PC-3 (cell line): Measurements from ENCODE around the gene ZNF423. TPM values are rescaled to one million over a fixed set of nuclear protein-coding genes. Genes with fewer than 3 reads are reported as not detected.

Experiments used
- ATAC-seq: fragments of 200-7000 bp; cut with Tn5 transposase; 2 replicates; pipeline ENCODE4 v1.9.1; 2020; ENCODE audit warnings: mild to moderate bottlenecking, moderate library complexity
- BruUV-seq: library from RNA; stranded (reverse); fragments of 400-500 nt; replicated peaks from 2 replicates; lab custom pipeline; 2021; lab: Mats Ljungman, UMichigan
- CTCF ChIA-PET: fragments of 300-600 bp; sonication (Branson Sonifier 250); formaldehyde crosslinking; loops from one replicate; lab custom pipeline; 2022; ENCODE audit warnings: antibody characterized with exemption; lab: Charles Lee
- POLR2A ChIA-PET: fragments of 300-600 bp; sonication (Branson Sonifier 250); formaldehyde crosslinking; loops from one replicate; lab custom pipeline; 2022; ENCODE audit warnings: antibody characterized with exemption; ENCODE audit not compliant: unreplicated experiment; lab: Charles Lee
- DNase-seq: peaks from one replicate; pipeline ENCODE4 v3.0.0-alpha.2; 2015
- H2AFZ ChIP-seq: fragments of 300-600 bp; sonication (generic); 2 replicates; pipeline ENCODE4 v1.6.0; 2016; ENCODE audit warnings: antibody characterized with exemption, low read length
- H3F3A ChIP-seq: fragments of 300-600 bp; sonication (generic); one replicate; pipeline ENCODE4 v1.6.0; 2017; ENCODE audit warnings: antibody characterized with exemption, low read length, control low read depth, mild to moderate bottlenecking; ENCODE audit not compliant: unreplicated experiment
- H3K27ac ChIP-seq: fragments of 300-600 bp; sonication (generic); 2 replicates; pipeline ENCODE4 v1.5.1; 2016; ENCODE audit warnings: mild to moderate bottlenecking, low read length
- H3K27me3 ChIP-seq: fragments of 300-600 bp; sonication (generic); 2 replicates; pipeline ENCODE4 v1.6.1; 2016; ENCODE audit warnings: low read length, mixed read lengths
- H3K36me3 ChIP-seq: fragments of 300-600 bp; sonication (generic); 2 replicates; pipeline ENCODE4 v1.6.1; 2016; ENCODE audit warnings: low read depth, mixed run types, low read length, mixed read lengths
- H3K4me1 ChIP-seq: fragments of 300-600 bp; sonication (generic); 2 replicates; pipeline ENCODE4 v1.5.1; 2016; ENCODE audit warnings: low read length; ENCODE audit not compliant: insufficient read depth
- H3K4me2 ChIP-seq: fragments of 300-600 bp; sonication (generic); 2 replicates; pipeline ENCODE4 v1.6.0; 2016; ENCODE audit warnings: low read length
- H3K4me3 ChIP-seq: fragments of 300-600 bp; sonication (generic); 2 replicates; pipeline ENCODE4 v1.5.1; 2016; ENCODE audit warnings: mild to moderate bottlenecking, low read length, mixed read lengths
- H3K79me2 ChIP-seq: fragments of 300-600 bp; sonication (generic); 2 replicates; pipeline ENCODE4 v1.6.1; 2017; ENCODE audit warnings: low read length, mixed read lengths
- H3K9ac ChIP-seq: fragments of 300-600 bp; sonication (generic); 2 replicates; pipeline ENCODE4 v1.6.0; 2016; ENCODE audit warnings: mild to moderate bottlenecking, low read length
- H3K9me2 ChIP-seq: fragments of 300-600 bp; sonication (generic); replicated peaks from 2 replicates; pipeline ENCODE4 v1.6.1; 2016; ENCODE audit warnings: mixed run types, low read length, mixed read lengths
- H3K9me3 ChIP-seq: fragments of 300-600 bp; sonication (generic); 2 replicates; pipeline ENCODE4 v1.6.1; 2016; ENCODE audit warnings: low read length, mixed read lengths
- H4K20me1 ChIP-seq: fragments of 300-600 bp; sonication (generic); 2 replicates; pipeline ENCODE4 v1.6.1; 2016; ENCODE audit warnings: low read length, mixed read lengths
- EZH2 ChIP-seq: fragments of 300-600 bp; sonication (generic); IDR thresholded peaks from one replicate; pipeline ENCODE4 v1.6.1; 2017; ENCODE audit warnings: antibody characterized with exemption, mild to moderate bottlenecking, low read length; ENCODE audit not compliant: unreplicated experiment
- EZH2phosphoT487 ChIP-seq: fragments of 300-600 bp; sonication (generic); IDR thresholded peaks from 2 replicates; pipeline ENCODE4 v1.6.1; 2018; ENCODE audit warnings: mild to moderate bottlenecking, antibody characterized with exemption, low read length, borderline replicate concordance
- intact Hi-C: fragments of 100-400 bp; cut with micrococcal nuclease; formaldehyde crosslinking; loops from 2 replicates; pipeline ENCODE4 v1.9.0; 2023
- total RNA-seq: library from RNA; depleted of rRNA; stranded (reverse); fragments of >200 nt; gene quantifications from 2 replicates; pipeline ENCODE4 v1.2.3, GENCODE V29; 2014
- TF ChIP-seq, protein P1 (sequence below): fragments of 300-600 bp; sonication (generic); conservative IDR thresholded peaks from 2 replicates; pipeline ENCODE4 v1.5.1; 2017; ENCODE audit warnings: antibody characterized with exemption, low read depth, mild to moderate bottlenecking, low read length

Gene ZNF423
- total RNA-seq, 1 experiment from 2014 or later = not detected

- CTCF ChIA-PET = no interaction called here
- Histone ChIP-seq H3K9ac (no peak overlapping the region), H3F3A (no peaks in the 10 kb centered on the region), H3K36me3 (no peaks in the 10 kb centered on the region), H3K4me1 (no peaks in the 10 kb centered on the region), H3K79me2 (no peaks in the 10 kb centered on the region), H3K4me3 (no peak overlapping the region), H3K27ac (no peak overlapping the region), H4K20me1 (no peaks in the 10 kb centered on the region), H3K9me3 (no peaks in the 10 kb centered on the region), H3K9me2 (no peaks in the 10 kb centered on the region), H2AFZ (no peak overlapping the region), H3K4me2 (no peak overlapping the region), H3K27me3 (no peaks in the 10 kb centered on the region)
- no TSS peak for BruUV-seq
- TF ChIP-seq EZH2 = no peak
- TF ChIP-seq, protein P1, sequence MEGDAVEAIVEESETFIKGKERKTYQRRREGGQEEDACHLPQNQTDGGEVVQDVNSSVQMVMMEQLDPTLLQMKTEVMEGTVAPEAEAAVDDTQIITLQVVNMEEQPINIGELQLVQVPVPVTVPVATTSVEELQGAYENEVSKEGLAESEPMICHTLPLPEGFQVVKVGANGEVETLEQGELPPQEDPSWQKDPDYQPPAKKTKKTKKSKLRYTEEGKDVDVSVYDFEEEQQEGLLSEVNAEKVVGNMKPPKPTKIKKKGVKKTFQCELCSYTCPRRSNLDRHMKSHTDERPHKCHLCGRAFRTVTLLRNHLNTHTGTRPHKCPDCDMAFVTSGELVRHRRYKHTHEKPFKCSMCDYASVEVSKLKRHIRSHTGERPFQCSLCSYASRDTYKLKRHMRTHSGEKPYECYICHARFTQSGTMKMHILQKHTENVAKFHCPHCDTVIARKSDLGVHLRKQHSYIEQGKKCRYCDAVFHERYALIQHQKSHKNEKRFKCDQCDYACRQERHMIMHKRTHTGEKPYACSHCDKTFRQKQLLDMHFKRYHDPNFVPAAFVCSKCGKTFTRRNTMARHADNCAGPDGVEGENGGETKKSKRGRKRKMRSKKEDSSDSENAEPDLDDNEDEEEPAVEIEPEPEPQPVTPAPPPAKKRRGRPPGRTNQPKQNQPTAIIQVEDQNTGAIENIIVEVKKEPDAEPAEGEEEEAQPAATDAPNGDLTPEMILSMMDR = no peak
- TF ChIP-seq EZH2phosphoT487 = no peak
- POLR2A ChIA-PET = no interaction called here
- ATAC-seq (no peak), DNase-seq (no peak)
- intact Hi-C loops = no loop called here
These were observed 82.1 kb downstream of the ZNF423 start for GRCh38 chr16:49773534-49774475.

DNA sequence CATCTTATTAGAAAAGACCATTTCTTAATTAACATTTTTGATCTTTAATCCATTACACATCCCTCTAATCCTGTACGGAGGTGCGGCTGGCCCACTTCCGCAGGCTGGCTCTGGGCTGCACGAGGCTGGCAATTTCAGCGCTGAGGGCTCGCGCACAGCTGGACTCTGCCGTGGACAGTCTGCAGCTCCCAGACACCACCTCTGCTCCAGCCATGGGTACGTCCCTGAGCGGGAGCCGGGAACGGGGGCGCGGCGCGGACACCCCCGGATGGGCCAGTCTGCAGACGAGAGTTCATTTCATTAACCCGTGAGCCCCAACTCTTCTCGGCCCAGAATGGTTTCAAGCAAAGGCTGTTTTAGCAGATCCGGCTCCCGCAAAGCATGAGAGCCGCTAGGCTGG lies 87.9 kb downstream of the ZNF423 start:
- Histone ChIP-seq H3K4me3 (no peak overlapping the region), H3K4me1 (no peaks in the 10 kb centered on the region), H3K79me2 (no peaks in the 10 kb centered on the region), H3K27me3 (no peaks in the 10 kb centered on the region), H3K4me2 (no peak overlapping the region), H3K36me3 (no peaks in the 10 kb centered on the region), H3K9ac (no peak overlapping the region), H3K9me3 (no peaks in the 10 kb centered on the region), H3F3A (no peaks in the 10 kb centered on the region), H3K9me2 (no peaks in the 10 kb centered on the region), H3K27ac (no peak overlapping the region), H4K20me1 (no peaks in the 10 kb centered on the region), H2AFZ (no peak overlapping the region)
- CTCF ChIA-PET = no interaction called here
- intact Hi-C loops = no loop called here
- no peak for DNase-seq
- POLR2A ChIA-PET = no interaction called here
- no peak for ATAC-seq
- no TSS peak for BruUV-seq
- TF ChIP-seq EZH2phosphoT487 (no peak), EZH2 (no peak)
- TF ChIP-seq, protein P1 = no peak

- H4K20me1 ChIP-seq = no peaks in the 10 kb centered on the region
- ChIA-PET POLR2A (no interaction called here), CTCF (no interaction called here)
- ATAC-seq = no peak
- no peak overlapping the region for H3K4me3 ChIP-seq
- no peaks in the 10 kb centered on the region for H3F3A ChIP-seq
- no peak overlapping the region for H3K9ac ChIP-seq
- TF ChIP-seq, protein P1 = no peak
- TF ChIP-seq EZH2 = no peak
- no peak for TF ChIP-seq EZH2phosphoT487
- H3K27ac ChIP-seq = no peak overlapping the region
- no peaks in the 10 kb centered on the region for H3K36me3 ChIP-seq
- no peak overlapping the region for H2AFZ ChIP-seq
- H3K4me1 ChIP-seq = no peaks in the 10 kb centered on the region
- H3K27me3 ChIP-seq = no peaks in the 10 kb centered on the region
- DNase-seq = no peak
- H3K79me2 ChIP-seq = no peaks in the 10 kb centered on the region
- intact Hi-C loops = no loop called here
- H3K4me2 ChIP-seq = no peak overlapping the region
- BruUV-seq = no TSS peak
- no peaks in the 10 kb centered on the region for H3K9me2 ChIP-seq
- no peaks in the 10 kb centered on the region for H3K9me3 ChIP-seq
These were observed 88.5 kb downstream of the ZNF423 start for GRCh38 chr16:49767414-49767813.
